Stimulated activated naive B cell treated with anti-CD40 and anti-IgM and Interleukin-4, amounts not matched to agents 10 μg/mL and 1 μg/mL and 100 μg/mL, for 72 hours (primary cell): ENCODE results near the gene KRTAP13-2.

Source experiments
- ATAC-seq, 2 donors: fragments of 150-1000 bp; cut with Tn5 transposase; replicated peaks; 2 replicates each; pipeline ENCODE4 v1.10.0; 2021; ENCODE audit warnings: moderate library complexity in 1 of 2
- DNase-seq: peaks from one replicate; pipeline ENCODE4 v3.0.0; 2021
- H3K27ac Mint-ChIP-seq: one replicate; pipeline ENCODE4 v1.8.0; 2022; ENCODE audit warnings: mild to moderate bottlenecking, mixed read lengths
- H3K27me3 Mint-ChIP-seq, 2 donors: one replicate each; pipeline ENCODE4 v1.8.0; 2022; ENCODE audit warnings: mixed read lengths in 2 of 2
- H3K36me3 Mint-ChIP-seq, 2 donors: one replicate each; pipeline ENCODE4 v1.8.0; 2022; ENCODE audit warnings: mixed read lengths in 2 of 2, mild to moderate bottlenecking in 1 of 2
- H3K4me1 Mint-ChIP-seq, 2 donors: one replicate each; pipeline ENCODE4 v1.8.0; 2022; ENCODE audit warnings: mixed read lengths in 2 of 2, mild to moderate bottlenecking in 1 of 2
- H3K4me3 Mint-ChIP-seq, 2 donors: one replicate each; pipeline ENCODE4 v1.8.0; 2022; ENCODE audit warnings: mild to moderate bottlenecking in 2 of 2, mixed read lengths in 2 of 2, moderate library complexity in 1 of 2
- H3K9me3 Mint-ChIP-seq, 2 donors: one replicate each; pipeline ENCODE4 v1.8.0; 2022; ENCODE audit warnings: mixed read lengths in 2 of 2, mild to moderate bottlenecking in 1 of 2

KRTAP13-2 gene, protein sequence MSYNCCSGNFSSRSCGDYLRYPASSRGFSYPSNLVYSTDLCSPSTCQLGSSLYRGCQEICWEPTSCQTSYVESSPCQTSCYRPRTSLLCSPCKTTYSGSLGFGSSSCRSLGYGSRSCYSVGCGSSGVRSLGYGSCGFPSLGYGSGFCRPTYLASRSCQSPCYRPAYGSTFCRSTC

DNA sequence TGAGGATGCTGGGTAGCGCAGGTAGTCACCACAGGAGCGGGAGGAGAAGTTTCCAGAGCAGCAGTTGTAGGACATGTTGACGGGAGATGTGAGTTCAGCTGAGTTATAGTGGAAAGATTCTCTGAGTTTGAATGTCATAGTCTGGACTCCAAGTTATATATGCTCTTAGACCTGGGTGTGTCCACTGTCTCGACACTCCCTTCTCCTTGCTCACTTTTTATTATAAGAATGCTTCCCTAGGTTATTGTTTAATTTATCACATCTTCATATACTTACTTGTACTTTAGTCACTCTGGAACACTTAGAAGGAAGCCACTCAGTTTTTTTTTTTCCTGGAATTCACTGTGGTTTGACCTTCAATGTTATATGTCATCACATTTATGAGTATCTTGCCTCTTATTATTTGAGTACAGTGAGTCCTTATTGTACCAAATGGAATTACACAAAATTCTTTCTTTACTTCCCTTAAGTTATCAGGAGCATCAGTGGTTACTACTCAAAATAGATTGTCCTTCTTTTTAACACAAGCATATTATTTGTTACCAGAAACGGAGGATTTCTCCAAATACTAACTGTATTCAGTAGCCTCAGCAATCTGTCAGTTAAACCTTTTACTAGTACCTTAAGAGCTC is at the start of gene KRTAP13-2:
KRTAP13-2 (minus strand) TSS at position 133 of the 632 bp plus-strand sequence; CDS start at position 75, 58 bp downstream.
- DNase-seq (no peak), ATAC-seq (no peak)
- Mint-ChIP-seq H3K27ac (no peak within 1 kb of the TSS), H3K36me3 (no peaks in the 10 kb centered on the region), H3K27me3 (no peaks in the 10 kb centered on the region), H3K4me3 (no peak within 1 kb of the TSS), H3K4me1 (no peaks in the 10 kb centered on the region), H3K9me3 (peaks cover 2 to 7% of the 10 kb centered on the region in 2 donors)

DNA sequence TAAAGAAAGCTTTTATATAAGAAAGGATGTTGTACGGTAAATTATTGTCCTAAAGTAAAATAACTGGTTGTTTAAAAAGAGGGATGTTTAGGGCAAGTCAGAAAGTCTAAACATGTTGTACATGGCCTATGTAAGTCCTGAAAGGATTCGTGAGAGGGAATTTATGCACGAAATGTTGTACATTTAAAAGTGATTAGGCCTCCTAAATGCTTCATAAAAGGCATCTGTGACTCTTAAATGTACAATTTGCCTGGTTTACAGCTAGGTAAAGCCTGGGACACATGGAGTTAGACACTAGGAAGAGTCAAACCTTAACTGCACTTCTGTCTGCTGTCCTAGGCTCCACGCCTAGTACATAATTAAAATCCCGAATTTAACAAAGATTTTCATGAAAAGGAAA is 43.9 kb upstream of the KRTAP13-2 start:
- Mint-ChIP-seq H3K27me3 (no peaks in the 10 kb centered on the region), H3K27ac (no peak overlapping the region), H3K9me3 (peaks cover 0 to 2% of the 10 kb centered on the region in 2 donors)

DNA sequence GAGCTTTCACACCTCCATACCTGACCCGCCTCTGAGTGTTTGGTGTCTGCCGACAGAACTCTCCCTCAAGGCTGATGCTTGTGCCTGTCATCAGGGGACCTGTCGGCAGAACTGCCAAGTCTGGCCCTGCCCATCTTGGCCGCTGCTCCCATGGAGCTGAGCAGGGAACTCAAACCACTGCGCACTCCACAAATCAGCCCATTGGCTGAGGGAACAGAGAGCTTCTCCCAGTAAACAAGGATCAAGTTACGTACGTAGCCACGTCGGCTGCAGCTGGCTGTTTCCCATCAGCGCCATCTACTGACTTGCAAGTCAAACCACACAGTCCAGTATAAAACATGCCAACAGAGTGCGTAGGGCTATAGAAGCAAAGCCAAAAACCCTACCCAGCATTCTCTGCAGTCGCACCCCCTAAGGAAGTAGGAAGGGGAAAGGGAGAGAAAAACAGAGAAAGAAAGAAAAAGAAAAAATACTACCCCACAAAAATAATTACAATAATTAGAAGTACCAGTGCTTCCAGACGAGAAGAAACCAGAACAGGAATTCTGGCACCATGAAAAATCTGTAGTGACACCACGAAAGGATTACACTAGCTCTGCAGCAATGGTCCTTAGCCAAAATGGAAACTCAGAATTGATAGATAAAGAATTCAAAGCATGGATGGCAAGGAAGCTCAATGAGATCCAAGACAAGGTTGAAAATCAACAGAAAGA is 36.9 kb upstream of the KRTAP13-2 start:
- H3K4me1 Mint-ChIP-seq = no peaks in the 10 kb centered on the region
- H3K4me3 Mint-ChIP-seq = peak overlapping the region in 1 of 2 donors; percentile 15
- peaks cover 0 to 7% of the 10 kb centered on the region in 2 donors for H3K27me3 Mint-ChIP-seq
- no peak overlapping the region for H3K27ac Mint-ChIP-seq
- peaks cover 0 to 4% of the 10 kb centered on the region in 2 donors for H3K36me3 Mint-ChIP-seq
- peak; percentile 42 to 52 for ATAC-seq
- peaks cover 6 to 9% of the 10 kb centered on the region in 2 donors for H3K9me3 Mint-ChIP-seq
- no peak for DNase-seq

More for the DNA sequence above, 43.9 kb upstream of the KRTAP13-2 start:
- DNase-seq = no peak
- ATAC-seq = no peak
- no peaks in the 10 kb centered on the region for H3K4me1 Mint-ChIP-seq
- H3K4me3 Mint-ChIP-seq = no peak overlapping the region
- H3K36me3 Mint-ChIP-seq = no peaks in the 10 kb centered on the region

DNA sequence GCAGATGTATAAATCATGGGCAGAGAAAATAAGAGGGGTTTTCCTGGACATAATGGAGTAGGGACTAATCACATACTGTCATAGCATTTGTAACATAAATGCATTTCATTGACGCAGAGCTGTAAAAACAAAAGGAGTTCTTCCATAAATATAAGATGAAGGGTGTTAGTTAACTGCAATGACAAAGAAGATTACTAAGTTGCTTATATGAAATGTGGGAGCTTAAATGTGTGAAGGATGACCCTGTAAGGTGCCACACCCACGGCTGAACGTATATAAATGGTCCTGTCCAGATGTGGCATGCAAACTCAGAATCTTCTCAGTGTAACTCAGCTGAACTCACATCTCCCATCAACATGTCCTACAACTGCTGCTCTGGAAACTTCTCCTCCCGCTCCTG is 23.7 kb upstream of the KRTAP13-2 start, which contains the start of gene KRTAP13-1:
KRTAP13-1 (plus strand) TSS at position 301 of the 400 bp plus-strand sequence; CDS start at position 357, 56 bp downstream.
- Mint-ChIP-seq H3K27ac (no peak within 1 kb of the TSS), H3K4me1 (no peaks in the 10 kb centered on the region), H3K36me3 (no peaks in the 10 kb centered on the region), H3K4me3 (no peak within 1 kb of the TSS), H3K27me3 (no peaks in the 10 kb centered on the region), H3K9me3 (peaks cover 0 to 1% of the 10 kb centered on the region in 2 donors)
- DNase-seq = no peak
- ATAC-seq = no peak

DNA sequence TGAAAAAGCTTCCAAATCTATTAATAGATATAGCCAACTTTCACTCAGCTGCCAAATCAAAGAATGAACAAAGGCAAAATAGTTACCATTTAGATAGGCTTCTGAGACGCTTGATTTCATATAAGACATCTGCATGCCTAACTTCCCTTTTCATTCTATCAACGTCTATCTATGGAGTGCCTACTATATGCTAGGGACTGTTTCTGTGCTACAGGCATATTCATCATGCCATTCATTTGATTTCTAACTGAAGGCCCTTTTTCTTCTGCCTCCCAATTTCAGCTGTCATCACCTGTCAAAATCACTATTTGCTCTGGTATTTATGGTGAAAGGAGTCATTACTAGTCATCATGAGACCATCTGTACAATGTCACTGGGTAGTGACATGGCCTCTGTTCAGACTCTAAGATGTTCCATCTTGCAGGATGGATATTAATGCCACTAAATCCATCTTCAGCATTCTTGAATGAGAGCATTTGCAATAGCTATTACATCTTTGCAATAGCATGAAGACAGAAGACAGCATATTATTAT is 19.5 kb upstream of the KRTAP13-2 start:
- ATAC-seq = no peak
- peaks cover 5 to 6% of the 10 kb centered on the region in 2 donors for H3K9me3 Mint-ChIP-seq
- H3K27me3 Mint-ChIP-seq = no peaks in the 10 kb centered on the region

DNA sequence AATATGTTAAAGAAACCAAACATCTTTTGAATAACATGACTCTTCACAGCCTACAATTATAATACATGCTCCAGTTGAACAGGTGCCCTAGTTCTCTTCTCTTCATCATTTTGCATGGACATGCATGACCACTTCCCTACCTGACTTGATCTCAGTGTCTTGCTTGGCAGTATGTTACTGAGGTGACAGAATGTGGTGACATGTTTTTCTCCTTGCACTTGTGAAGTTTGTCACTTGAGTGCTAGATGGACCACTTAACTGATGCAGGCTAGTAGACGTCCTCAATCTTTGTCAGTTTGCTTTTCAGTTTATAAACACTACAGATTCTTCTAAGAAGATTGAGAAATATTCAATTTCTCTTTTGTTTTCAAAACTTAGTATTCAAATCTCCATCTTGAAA is 10.1 kb upstream of the KRTAP13-2 start:
- no peaks in the 10 kb centered on the region for H3K4me1 Mint-ChIP-seq
- H3K27ac Mint-ChIP-seq = no peak overlapping the region
- no peak overlapping the region for H3K4me3 Mint-ChIP-seq
- DNase-seq (no peak), ATAC-seq (no peak)
- H3K36me3 Mint-ChIP-seq = no peaks in the 10 kb centered on the region
- H3K27me3 Mint-ChIP-seq = no peaks in the 10 kb centered on the region
- no peaks in the 10 kb centered on the region for H3K9me3 Mint-ChIP-seq

More for the DNA sequence above, 19.5 kb upstream of the KRTAP13-2 start:
- H3K4me1 Mint-ChIP-seq = no peaks in the 10 kb centered on the region
- DNase-seq = no peak
- H3K36me3 Mint-ChIP-seq = no peaks in the 10 kb centered on the region
- H3K27ac Mint-ChIP-seq = no peak overlapping the region
- H3K4me3 Mint-ChIP-seq = no peak overlapping the region

DNA sequence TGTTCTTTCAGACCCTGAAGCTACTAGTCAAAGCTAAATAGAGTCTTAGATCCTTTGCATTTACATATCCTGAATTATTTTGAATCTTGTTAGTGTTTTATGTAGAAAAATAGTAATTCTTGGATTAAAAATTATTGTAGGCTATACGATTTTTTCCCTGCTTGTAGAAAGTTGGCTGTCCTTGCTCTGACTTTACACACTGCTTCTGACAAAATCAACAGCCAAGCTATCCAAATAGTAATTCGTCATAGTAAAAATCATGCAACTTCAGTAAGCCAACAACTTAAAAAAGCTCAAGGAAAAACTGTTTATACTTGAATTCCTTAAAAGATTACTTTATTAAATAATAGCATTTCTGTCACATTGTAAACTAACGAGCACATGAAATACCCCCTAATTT is 16.2 kb downstream of the KRTAP13-2 start:
- DNase-seq (no peak), ATAC-seq (no peak)
- Mint-ChIP-seq H3K4me3 (no peak overlapping the region), H3K27ac (no peak overlapping the region), H3K36me3 (no peaks in the 10 kb centered on the region), H3K4me1 (no peaks in the 10 kb centered on the region), H3K9me3 (peaks cover 3 to 7% of the 10 kb centered on the region in 2 donors), H3K27me3 (no peaks in the 10 kb centered on the region)

DNA sequence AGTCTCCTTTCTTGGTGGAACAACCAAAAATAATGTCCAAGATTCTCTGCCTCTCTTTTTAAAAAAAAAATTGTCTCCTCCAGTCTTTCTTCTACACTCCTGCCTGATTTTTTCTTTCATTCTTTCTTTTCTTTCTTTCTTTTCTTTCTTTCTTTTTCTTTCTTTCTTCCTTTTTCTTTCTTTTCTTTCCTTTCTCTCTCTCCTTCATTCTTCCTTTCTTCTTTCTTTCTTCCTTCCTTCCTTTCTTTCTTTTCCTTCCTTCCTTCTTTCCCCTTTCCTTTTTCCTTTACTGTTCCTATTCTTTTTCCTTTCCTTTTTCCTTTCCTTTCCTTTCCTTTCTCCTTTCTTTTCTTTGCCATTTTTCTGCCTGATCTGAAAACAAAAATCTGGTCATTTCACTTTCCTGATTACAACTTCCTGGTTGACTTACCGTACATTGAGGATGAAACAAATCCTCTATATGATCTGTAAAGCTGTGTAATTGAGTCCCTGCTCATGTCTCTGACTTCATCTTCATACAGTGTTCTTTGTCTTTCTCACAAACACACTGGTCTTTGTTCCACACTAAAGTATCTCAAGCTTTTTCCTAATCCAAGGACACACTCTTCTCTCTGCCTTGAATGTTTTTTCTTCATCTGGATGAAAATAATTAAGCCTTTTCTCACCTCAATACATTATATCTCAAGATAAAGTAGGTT is 17.6 kb downstream of the KRTAP13-2 start:
- H3K27ac Mint-ChIP-seq = no peak overlapping the region
- ATAC-seq = no peak
- no peak for DNase-seq
- no peak overlapping the region for H3K4me3 Mint-ChIP-seq
- no peaks in the 10 kb centered on the region for H3K27me3 Mint-ChIP-seq
- no peaks in the 10 kb centered on the region for H3K4me1 Mint-ChIP-seq
- H3K9me3 Mint-ChIP-seq = peaks cover 3 to 7% of the 10 kb centered on the region in 2 donors
- H3K36me3 Mint-ChIP-seq = no peaks in the 10 kb centered on the region

DNA sequence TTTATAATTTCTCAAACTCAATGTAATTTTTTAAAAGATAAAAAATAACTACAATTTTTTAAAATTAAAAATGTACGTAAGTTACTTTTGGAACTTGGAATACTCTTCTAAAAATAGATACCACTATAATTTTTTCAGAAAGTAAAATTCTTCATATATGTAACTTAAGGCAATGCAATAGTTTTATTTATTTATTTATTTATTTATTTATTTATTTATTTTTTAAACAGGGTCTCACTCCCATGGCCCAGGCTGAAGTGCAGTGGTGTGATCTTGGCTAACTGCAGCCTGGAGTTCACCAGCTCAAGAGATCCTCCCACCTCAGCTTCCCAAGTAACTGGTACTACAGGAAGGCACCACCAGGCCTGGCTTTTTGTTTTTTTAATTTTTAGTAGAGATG is 20.5 kb downstream of the KRTAP13-2 start:
- Mint-ChIP-seq H3K27ac (no peak overlapping the region), H3K36me3 (no peaks in the 10 kb centered on the region), H3K4me3 (no peak overlapping the region), H3K9me3 (peaks cover 3 to 7% of the 10 kb centered on the region in 2 donors), H3K4me1 (no peaks in the 10 kb centered on the region), H3K27me3 (no peaks in the 10 kb centered on the region)
- no peak for ATAC-seq
- no peak for DNase-seq

DNA sequence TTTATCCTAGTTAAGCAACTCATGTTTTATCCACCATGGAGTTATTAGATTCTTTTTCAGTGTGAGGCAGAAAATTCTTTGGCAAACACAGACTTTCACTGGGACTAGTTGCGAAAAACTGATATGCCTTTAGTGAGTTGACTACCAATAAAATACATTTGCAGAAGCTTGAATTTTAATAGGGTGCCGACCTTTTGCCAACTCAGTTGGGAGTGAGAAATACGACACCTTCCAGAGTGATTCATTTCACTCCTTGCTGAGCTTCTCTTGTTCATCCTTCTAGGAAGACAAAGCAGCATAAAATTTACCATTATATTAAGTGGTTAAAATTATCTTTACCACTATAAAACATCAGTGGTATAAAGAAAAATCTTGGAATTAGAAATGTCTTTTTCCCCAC is 22.5 kb downstream of the KRTAP13-2 start:
- H3K27ac Mint-ChIP-seq = no peak overlapping the region
- H3K27me3 Mint-ChIP-seq = no peaks in the 10 kb centered on the region

DNA sequence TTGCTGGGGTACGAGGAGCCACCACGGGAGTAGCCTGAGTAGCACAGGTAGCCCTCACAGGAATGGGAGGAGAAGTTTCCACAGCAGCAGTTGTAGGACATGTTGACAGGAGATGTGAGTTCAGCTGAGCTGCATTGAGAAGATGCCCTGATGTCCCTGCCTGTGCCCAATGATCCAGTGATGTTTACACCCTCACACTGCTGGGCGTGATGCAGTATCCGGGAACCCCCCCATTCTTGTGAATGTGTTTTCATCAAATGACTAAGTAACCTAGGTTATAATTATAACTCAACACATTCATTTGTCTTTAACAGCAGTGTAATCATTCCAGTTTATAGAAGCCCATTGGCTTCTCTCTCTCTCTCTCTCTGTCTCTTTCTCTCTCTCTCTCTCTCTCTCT is 23.6 kb downstream of the KRTAP13-2 start, which contains the start of gene KRTAP23-1:
KRTAP23-1 (minus strand) TSS at position 101 of the 400 bp plus-strand sequence; CDS start at position 101, 0 bp downstream.
- Mint-ChIP-seq H3K4me1 (no peaks in the 10 kb centered on the region), H3K9me3 (peaks cover 0 to 3% of the 10 kb centered on the region in 2 donors), H3K27me3 (no peaks in the 10 kb centered on the region), H3K27ac (no peak within 1 kb of the TSS), H3K36me3 (no peaks in the 10 kb centered on the region), H3K4me3 (no peak within 1 kb of the TSS)
- DNase-seq (no peak), ATAC-seq (peak in 1 of 2 donors; percentile 21)

More for the DNA sequence above, 22.5 kb downstream of the KRTAP13-2 start:
- DNase-seq (no peak), ATAC-seq (no peak)
- H3K9me3 Mint-ChIP-seq = peaks cover 2 to 3% of the 10 kb centered on the region in 2 donors
- no peak overlapping the region for H3K4me3 Mint-ChIP-seq
- H3K4me1 Mint-ChIP-seq = no peaks in the 10 kb centered on the region
- H3K36me3 Mint-ChIP-seq = no peaks in the 10 kb centered on the region

DNA sequence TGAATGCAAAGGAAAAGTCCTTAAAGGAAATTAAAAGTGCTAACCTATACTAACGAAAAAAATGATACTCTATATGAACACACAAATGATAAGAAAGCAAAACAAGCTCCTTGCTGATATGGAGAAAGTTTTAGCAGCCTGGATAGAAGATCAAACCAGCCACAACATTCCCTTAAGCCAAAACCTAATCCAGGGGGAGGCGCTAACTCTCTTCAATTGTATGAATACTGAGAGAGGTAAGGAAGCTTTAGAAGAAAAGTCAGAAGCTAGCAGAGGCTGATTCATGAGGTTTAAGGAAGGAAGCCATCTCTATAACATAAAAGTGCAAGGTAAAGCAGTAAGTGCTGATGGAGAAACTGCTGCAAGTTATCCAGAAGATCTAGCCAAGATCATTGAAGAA is 27.1 kb downstream of the KRTAP13-2 start:
- Mint-ChIP-seq H3K4me1 (no peaks in the 10 kb centered on the region), H3K27me3 (no peaks in the 10 kb centered on the region), H3K36me3 (no peaks in the 10 kb centered on the region), H3K4me3 (no peak overlapping the region), H3K27ac (no peak overlapping the region), H3K9me3 (no peaks in the 10 kb centered on the region)
- DNase-seq = no peak
- no peak for ATAC-seq

DNA sequence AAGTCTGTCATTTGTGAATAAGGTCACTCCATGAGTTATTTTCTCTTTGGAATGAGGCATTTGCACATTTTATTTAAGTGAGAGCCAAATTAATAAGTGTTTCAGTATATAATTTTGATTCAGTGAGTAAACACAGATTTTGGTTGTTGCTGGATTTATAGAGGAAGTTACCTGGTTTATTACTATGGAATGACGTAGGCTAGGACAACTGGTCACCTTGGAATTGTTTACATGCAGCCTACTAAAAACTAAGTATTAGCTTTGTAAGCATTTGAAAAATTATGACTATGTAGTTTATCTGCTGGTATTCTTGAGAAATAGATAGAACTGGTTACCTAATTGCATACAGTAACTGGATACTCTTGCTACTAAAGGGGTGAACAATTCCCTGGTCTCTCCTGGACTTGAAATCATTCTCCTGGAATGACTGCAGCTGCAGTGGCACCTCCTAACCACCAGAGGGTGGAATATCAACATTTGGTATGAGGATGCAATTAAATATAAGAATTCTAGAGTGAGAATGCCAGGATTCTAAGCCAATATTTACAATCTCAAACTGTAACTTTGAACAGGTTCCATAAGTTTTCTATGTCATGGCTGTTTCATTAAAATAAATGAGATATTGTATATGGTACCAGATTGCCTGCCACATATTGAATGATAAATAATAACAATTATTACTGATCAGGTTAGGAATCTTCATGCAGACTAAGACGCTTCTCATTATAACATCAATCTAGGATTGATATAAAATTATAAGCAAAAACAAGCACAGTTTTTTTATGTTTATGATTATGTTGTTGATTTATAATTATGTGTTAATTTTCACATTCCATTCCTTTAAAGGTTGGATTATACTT is 31.1 kb downstream of the KRTAP13-2 start:
- DNase-seq = no peak
- H3K27me3 Mint-ChIP-seq = no peaks in the 10 kb centered on the region

More for the DNA sequence above, 31.1 kb downstream of the KRTAP13-2 start:
- Mint-ChIP-seq H3K27ac (no peak overlapping the region), H3K4me1 (no peaks in the 10 kb centered on the region), H3K9me3 (no peaks in the 10 kb centered on the region), H3K36me3 (no peaks in the 10 kb centered on the region), H3K4me3 (no peak overlapping the region)
- no peak for ATAC-seq
